ENCODE data around the gene ARHGAP45.
A peak's percentile ranks its signal among the peaks of the same experiment; 100 is the strongest.

The ARHGAP45 gene

GRCh38 chr19:1073063-1073955 is 6.3 kb downstream of the ARHGAP45 start:
- peak; percentile 27 for DNase-seq

GRCh38 chr19:1073956-1074517 is 7.1 kb downstream of the ARHGAP45 start:
- DNase-seq, result peak; percentile 25

GRCh38 chr19:1074544-1075283 is 7.7 kb downstream of the ARHGAP45 start:
- peak; percentile 93 for DNase-seq

- no peak for DNase-seq
Observed at GRCh38 chr19:1076046-1076386, 9.0 kb downstream of the ARHGAP45 start.

GRCh38 chr19:1076951-1077350 is 10.0 kb downstream of the ARHGAP45 start:
- DNase-seq, result peak; percentile 90

GRCh38 chr19:1079566-1080111 is 12.7 kb downstream of the ARHGAP45 start:
- DNase-seq, result peak; percentile 42

DNA sequence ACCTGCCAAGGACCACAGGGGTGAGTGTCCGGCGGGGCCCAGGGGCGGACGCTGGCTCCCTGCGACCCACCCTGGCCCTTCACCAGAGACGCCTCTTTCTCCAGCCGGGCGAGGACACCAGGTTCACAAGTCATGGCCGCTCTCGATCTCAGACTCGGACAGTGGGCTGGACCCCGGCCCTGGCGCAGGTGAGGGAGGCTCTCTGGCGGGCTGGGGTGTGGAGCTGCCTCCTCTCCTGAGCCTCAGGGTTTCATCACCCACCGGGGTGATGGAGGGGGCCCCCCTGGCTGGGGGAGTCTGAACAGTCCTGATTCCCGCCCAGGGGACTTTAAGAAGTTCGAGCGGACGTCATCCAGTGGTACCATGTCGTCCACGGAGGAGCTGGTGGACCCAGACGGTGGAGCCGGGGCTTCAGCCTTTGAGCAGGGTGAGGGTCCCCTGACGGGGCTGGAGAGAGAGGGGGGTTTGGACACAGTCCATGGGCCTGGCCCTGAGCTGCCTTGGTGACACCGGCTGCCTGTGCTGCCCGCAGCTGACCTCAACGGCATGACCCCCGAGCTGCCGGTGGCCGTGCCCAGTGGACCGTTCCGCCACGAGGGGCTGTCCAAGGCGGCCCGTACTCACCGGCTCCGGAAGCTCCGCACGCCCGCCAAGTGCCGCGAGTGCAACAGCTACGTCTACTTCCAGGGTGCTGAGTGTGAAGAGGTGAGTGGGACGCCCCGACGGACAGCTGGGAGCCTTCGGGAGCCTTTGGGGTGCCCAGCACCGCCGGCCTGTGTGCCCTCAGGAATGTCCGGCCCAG is 13.6 kb downstream of the ARHGAP45 start:
- peak; percentile 21 for DNase-seq

DNA sequence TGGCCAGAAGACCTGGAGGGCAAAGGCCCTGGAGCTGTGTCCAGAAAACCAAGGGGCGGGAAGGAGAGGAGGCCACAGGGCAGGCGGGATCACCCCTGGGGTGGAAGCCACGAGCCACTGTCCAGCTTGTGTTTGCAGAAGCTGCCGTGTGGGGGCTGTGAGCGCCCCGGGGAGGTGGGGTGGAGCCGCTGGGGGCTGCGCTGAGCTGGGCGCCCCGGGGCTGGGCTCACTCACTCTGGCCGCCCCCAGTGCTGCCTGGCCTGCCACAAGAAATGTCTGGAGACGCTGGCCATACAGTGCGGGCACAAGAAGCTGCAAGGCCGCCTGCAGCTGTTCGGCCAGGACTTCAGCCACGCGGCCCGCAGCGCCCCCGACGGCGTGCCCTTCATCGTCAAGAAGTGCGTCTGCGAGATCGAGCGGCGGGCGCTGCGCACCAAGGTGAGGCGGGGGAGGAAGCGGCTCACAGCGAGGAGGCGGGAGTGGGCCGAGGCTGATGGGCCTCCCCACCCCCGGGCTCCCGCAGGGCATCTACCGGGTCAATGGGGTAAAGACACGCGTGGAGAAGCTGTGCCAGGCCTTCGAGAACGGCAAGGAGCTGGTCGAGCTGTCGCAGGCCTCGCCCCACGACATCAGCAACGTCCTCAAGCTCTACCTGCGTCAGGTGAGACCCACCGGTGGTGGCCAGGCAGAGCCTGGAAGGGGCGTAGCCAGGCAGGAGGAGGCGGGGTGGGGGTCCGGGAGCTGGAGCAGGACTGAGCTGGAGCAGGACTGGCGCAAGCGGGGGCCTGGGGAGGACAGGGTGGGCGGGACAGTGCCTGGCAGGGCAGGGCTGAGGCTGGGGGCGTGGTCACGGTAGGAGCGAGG is 14.6 kb downstream of the ARHGAP45 start:
- DNase-seq, result peak; percentile 16

DNA sequence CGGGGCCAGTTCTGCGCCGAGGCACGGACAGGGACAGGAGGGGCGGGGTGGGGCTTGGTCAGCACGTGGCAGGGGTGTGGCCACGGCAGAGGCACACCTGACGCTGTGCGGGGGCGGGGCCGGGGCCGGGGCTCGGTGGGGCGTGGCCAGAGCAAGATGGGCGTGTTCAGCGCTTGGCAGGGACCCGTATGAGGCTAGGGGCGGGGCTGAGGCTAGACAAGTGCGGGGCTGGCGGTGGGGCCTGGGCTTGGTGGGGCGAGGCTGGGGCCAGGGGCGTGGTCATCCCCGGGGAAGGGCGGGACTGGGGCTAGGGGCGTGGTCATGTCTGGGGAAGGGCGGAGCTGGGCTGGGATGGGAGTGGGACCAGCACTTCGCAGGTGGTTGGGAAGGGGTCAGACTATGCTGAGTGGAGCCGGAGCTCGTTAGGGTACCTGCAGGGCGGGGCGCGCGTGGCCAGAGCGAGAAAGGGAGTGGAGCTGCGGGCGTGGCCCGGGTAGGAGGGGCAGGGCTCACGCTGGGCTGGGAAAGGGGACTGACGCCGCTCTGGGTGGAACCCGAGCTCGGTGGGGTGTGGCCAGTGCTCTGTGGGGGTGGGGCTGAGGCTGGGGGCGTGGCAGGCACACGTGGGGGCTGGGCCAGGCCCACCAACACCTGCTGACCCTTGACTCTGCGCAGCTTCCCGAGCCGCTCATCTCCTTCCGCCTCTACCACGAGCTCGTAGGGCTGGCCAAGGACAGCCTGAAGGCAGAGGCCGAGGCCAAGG is 15.4 kb downstream of the ARHGAP45 start:
- DNase-seq, result peak; percentile 64

DNA sequence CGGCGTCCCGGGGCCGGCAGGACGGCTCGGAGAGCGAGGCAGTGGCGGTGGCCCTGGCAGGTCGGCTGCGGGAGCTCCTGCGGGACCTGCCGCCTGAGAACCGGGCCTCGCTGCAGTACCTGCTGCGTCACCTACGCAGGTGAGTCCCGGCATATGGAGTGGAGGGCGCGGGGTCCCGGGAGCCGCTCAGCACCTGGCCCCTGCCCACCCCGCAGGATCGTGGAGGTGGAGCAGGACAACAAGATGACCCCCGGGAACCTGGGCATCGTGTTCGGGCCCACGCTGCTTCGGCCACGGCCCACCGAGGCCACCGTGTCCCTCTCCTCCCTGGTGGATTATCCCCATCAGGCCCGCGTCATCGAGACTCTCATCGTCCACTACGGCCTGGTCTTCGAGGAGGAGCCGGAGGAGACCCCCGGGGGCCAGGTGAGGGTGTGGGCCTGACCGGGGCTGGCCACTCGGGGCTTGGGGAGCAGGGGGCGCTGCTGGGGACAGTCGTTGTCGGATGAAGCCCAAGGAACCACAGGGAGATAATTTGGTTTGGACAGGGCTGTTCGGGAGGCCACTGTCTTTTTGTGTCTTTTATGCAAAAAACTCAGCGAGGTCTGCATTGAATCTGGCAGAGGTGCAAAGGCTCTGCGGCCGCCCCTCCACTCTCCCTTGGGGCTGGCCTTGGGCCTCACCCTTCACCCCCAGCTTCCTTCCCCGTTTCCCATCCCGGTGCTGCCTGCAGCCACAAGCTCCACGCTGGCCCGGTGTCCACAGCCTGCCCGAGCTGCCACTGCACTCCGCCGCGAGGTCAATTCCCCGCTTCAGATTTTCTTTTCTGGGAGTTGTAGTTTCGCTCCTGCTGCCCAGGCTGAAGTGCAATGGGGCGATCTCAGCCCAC is 16.2 kb downstream of the ARHGAP45 start:
- DNase-seq, result peak; percentile 15

DNA sequence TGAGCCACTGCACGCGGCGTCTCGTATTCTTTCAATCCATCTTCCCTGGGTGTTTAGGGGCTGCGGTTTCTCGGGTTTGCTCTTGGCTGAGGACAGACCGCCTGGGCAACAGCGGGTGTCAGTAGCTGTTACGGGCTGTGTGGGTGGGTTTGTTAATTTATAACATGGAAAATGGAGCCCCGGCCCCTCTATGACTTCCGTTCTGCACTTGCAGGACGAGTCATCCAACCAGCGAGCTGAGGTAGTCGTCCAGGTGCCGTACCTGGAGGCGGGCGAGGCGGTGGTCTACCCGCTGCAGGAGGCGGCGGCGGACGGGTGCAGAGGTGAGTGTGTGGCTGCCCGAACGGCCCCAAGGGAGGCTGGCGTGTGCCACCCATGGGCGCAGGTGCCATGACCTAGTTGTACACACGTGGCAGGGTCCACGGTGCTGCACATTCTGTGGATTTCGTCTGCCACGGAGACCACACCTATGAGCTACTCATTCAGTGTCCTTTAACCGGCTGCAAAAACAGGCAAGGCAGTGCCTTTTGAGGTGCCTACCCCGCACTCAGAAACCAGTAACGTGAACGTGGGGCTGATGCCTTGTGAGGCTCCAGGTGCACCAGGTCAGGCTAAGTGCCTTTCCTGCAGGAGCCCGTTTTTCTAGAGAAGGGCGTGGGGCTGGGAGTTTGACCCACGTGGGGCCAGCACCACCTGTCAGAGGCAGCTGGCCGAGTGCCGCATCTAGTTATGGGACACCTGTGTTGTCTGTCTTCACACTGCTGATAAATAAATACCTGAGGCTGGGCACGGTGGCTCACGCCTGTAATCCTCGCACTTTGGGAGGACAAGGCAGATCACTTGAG is 17.3 kb downstream of the ARHGAP45 start:
- DNase-seq, result peak; percentile 18

GRCh38 chr19:1085053-1085658 is 18.2 kb downstream of the ARHGAP45 start:
- no peak for DNase-seq

DNA sequence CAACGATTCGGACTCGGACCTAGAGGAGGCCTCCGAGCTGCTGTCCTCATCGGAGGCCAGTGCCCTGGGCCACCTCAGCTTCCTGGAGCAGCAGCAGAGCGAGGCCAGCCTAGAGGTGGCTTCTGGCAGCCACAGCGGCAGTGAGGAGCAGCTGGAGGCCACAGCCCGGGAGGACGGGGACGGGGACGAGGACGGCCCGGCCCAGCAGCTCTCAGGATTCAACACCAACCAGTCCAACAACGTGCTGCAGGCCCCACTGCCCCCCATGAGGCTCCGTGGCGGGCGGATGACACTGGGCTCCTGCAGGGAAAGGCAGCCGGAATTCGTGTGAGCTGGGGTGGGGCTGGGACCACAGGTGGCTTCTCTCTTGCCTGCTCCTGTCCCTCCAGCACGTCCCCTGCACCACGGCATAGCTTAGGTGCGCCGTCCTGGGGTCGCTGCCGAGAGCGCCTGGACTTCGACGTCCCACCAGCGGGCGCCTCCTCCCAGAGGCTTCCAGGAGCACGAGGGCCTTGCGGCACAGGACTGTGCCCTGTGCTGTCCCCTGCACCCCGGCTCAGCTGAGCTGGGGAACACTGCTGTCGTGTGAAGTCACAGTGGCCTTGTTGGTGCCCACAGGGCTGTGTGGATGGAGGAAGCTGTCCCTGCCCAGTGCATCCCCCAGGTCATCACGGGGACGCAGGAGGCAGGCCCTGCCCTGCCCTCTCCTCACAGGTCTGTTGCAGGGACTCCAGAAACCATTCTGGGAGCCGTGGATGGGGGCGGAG is 18.9 kb downstream of the ARHGAP45 start:
- no peak for DNase-seq

DNA sequence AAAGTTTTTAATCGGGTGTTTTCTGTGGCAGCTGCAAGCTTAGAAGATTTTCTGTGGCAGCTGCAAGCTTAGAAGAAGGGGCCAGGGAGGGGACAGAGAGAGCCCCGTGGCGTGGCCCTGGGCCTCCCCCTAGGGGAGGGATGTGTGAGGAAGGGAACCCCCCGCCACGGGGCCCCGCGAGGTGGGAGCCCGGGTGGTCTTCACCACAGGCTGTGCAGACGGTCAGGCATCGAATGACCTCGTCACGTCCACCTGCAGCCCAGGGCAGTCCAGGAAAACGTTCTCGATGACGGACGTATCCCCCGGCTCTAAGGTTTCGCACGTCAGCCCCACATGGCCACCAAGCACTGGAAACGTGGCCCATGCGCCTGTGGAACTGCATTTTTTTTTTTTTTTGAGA is 19.6 kb downstream of the ARHGAP45 start:
- DNase-seq, result no peak

- DNase-seq, result no peak
Observed at GRCh38 chr19:1087813-1088415, 20.9 kb downstream of the ARHGAP45 start.

DNA sequence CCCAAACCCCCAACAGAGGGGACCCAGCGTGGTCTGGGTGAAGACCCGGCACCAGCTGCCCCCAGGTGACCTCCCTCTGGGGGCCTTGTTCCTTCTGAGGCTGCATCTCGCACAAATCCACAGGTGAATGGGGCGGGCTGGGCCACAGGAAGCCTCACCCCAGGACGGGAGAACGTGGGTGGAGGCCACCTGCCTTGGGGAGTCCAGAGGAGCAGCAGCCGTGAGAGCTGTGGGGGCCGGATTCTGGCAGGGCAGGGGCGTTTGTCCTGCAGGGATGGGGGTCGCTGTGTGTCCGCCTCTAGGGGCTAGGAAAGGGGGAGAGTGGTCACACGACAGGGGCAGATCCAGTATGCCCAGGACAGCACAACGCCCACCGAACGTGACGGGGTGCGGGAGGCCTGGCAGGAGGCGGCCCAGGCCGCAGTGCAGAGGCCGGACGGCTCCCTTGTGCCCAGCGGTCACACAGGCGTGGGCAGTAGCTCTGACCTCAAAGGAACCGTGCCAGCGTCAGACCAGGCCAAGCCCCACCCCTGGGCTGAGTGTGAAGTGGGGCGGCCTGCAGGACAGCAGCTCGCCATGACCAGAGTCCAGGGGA is 21.5 kb downstream of the ARHGAP45 start:
- DNase-seq, result no peak

Data from activated CD8-positive, alpha-beta memory T cell treated with anti-CD3 and anti-CD28 coated beads, Interleukin-2, amount 50 U/mL, for 4 hours (primary cell).